SK-N-SH treated with all-trans-retinoic acid at 6 μM for 48 hours (cell line): ENCODE data around the gene CHD1.
"Not testable (repeated sequence)": the region's sequence is repeated elsewhere in the genome, so short reads cannot be mapped to it uniquely, and the experiment has no call there.

ENCODE experiments used
- ATAC-seq: fragments of 200-7000 bp; cut with Tn5 transposase; 3 replicates; pipeline ENCODE4 v1.9.1; 2020; ENCODE audit warnings: mild to moderate bottlenecking, moderate library complexity
- ARNTL ChIP-seq: fragments of 450-650 bp; formaldehyde crosslinking; IDR thresholded peaks from 2 replicates; pipeline ENCODE4 v1.5.0; 2020; ENCODE audit warnings: low read depth, mild to moderate bottlenecking, moderate library complexity, borderline replicate concordance
- CSDC2 ChIP-seq: fragments of 250-450 bp; sonication (Bioruptor Pico); IDR thresholded peaks from 2 replicates; pipeline ENCODE4 v1.5.0; 2020; ENCODE audit warnings: mild to moderate bottlenecking, moderate library complexity
- ESRRG ChIP-seq: fragments of 250-450 bp; sonication (Bioruptor Pico); IDR thresholded peaks from 2 replicates; pipeline ENCODE4 v1.6.1; 2021; ENCODE audit warnings: mild to moderate bottlenecking
- GLIS3 ChIP-seq: fragments of 250-450 bp; sonication (Bioruptor Pico); IDR thresholded peaks from 2 replicates; pipeline ENCODE4 v1.5.0; 2020; ENCODE audit warnings: mild to moderate bottlenecking, moderate library complexity
- ISL1 ChIP-seq: fragments of 250-450 bp; sonication (Bioruptor Pico); IDR thresholded peaks from 2 replicates; pipeline ENCODE4 v2.1.2; 2022; ENCODE audit warnings: mild to moderate bottlenecking, moderate library complexity
- OSR1 ChIP-seq: fragments of 250-450 bp; sonication (Bioruptor Pico); IDR thresholded peaks from 2 replicates; pipeline ENCODE4 v1.8.0; 2022; ENCODE audit warnings: moderate library complexity, mild to moderate bottlenecking, inconsistent platforms
- PPARA ChIP-seq: fragments of 250-450 bp; sonication (Bioruptor Pico); IDR thresholded peaks from 2 replicates; pipeline ENCODE4 v1.5.0; 2020; ENCODE audit warnings: mild to moderate bottlenecking, borderline replicate concordance
- RARB ChIP-seq: fragments of 250-450 bp; sonication (Bioruptor Pico); IDR thresholded peaks from 2 replicates; pipeline ENCODE4 v1.8.0; 2021; ENCODE audit warnings: mild to moderate bottlenecking, moderate library complexity
- SNAI2 ChIP-seq: fragments of 250-450 bp; sonication (Bioruptor Pico); IDR thresholded peaks from 2 replicates; pipeline ENCODE4 v1.5.0; 2020; ENCODE audit warnings: mild to moderate bottlenecking, moderate library complexity
- TCF4 ChIP-seq: fragments of 250-450 bp; sonication (Bioruptor Pico); IDR thresholded peaks from 2 replicates; pipeline ENCODE4 v1.8.0; 2021; ENCODE audit warnings: mild to moderate bottlenecking, moderate library complexity, borderline replicate concordance
- TOX ChIP-seq: fragments of 250-450 bp; sonication (Bioruptor Pico); IDR thresholded peaks from 2 replicates; pipeline ENCODE4 v1.8.0; 2021; ENCODE audit warnings: mild to moderate bottlenecking, moderate library complexity, borderline replicate concordance
- ZC3H10 ChIP-seq: fragments of 250-450 bp; sonication (Bioruptor Pico); IDR thresholded peaks from 2 replicates; pipeline ENCODE4 v1.5.1; 2021; ENCODE audit warnings: mild to moderate bottlenecking, moderate library complexity
- ZFP3 ChIP-seq: fragments of 250-450 bp; sonication (Bioruptor Pico); IDR thresholded peaks from 2 replicates; pipeline ENCODE4 v1.5.0; 2020; ENCODE audit warnings: mild to moderate bottlenecking, moderate library complexity
- ZFP30 ChIP-seq: fragments of 450-650 bp; formaldehyde crosslinking; IDR thresholded peaks from 2 replicates; pipeline ENCODE4 v1.5.0; 2022; ENCODE audit warnings: mild to moderate bottlenecking, moderate library complexity
- ZNF70 ChIP-seq: fragments of 450-650 bp; formaldehyde crosslinking; IDR thresholded peaks from 2 replicates; pipeline ENCODE4 v1.5.0; 2020; ENCODE audit warnings: mild to moderate bottlenecking, moderate library complexity
- TF ChIP-seq, protein P1 (sequence below): fragments of 250-450 bp; sonication (Bioruptor Pico); IDR thresholded peaks from 2 replicates; pipeline ENCODE4 v1.5.1; 2020; ENCODE audit warnings: low read depth, mild to moderate bottlenecking, moderate library complexity
- TF ChIP-seq, protein P2 (sequence below): fragments of 250-450 bp; sonication (Bioruptor Pico); IDR thresholded peaks from 2 replicates; pipeline ENCODE4 v1.5.0; 2020; ENCODE audit warnings: mild to moderate bottlenecking, moderate library complexity
- TF ChIP-seq, protein P3 (sequence below): fragments of 250-450 bp; sonication (Bioruptor Pico); IDR thresholded peaks from 2 replicates; pipeline ENCODE4 v1.8.0; 2020; ENCODE audit warnings: mild to moderate bottlenecking, moderate library complexity, borderline replicate concordance
- TF ChIP-seq, protein P4 (sequence below): fragments of 250-450 bp; sonication (Bioruptor Pico); IDR thresholded peaks from 2 replicates; pipeline ENCODE4 v1.5.1; 2021; ENCODE audit warnings: mild to moderate bottlenecking, moderate library complexity
- TF ChIP-seq, protein P5 (sequence below): fragments of 250-450 bp; sonication (Bioruptor Pico); IDR thresholded peaks from 2 replicates; pipeline ENCODE4 v1.8.0; 2021; ENCODE audit warnings: low read depth, mild to moderate bottlenecking, moderate library complexity, borderline replicate concordance

Gene CHD1

DNA sequence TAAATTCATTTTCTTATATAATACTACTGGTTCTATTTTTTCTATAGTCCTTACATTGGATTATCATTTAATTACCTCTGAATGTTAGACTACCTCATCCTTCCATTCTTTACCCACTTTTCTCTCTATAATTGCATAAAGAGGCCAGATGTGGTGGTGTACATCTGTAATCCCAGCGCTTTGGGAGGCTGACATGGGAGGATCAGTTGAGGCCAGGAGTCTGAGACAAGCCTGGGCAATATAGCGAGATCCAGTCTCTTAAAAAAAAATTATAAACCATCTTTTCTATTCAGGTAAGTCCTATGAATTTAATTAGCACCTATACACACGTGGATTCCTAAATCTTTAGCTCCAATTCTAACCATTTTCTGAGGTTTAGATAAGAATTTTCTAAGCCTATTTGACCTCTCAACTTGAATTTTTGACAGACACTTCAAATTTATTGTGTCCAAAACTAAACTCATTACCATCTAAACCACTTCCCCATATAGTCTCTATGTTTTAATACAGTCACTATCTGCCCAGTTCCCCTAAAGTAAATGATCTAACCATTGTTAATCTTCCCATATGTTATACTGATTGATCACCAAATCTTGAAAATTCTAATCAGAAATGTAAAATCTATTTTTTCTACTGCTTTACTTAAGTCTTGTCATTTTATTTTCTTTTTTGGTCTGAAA, 33.0 kb upstream of the CHD1 start:
- ATAC-seq, result no peak
- TF ChIP-seq, protein P1, sequence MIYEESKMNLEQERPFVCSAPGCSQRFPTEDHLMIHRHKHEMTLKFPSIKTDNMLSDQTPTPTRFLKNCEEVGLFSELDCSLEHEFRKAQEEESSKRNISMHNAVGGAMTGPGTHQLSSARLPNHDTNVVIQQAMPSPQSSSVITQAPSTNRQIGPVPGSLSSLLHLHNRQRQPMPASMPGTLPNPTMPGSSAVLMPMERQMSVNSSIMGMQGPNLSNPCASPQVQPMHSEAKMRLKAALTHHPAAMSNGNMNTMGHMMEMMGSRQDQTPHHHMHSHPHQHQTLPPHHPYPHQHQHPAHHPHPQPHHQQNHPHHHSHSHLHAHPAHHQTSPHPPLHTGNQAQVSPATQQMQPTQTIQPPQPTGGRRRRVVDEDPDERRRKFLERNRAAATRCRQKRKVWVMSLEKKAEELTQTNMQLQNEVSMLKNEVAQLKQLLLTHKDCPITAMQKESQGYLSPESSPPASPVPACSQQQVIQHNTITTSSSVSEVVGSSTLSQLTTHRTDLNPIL (CRISPR knock-in tag), result no peak
- TF ChIP-seq ZNF70 (CRISPR knock-in tag) (no peak), RARB (no peak)

DNA sequence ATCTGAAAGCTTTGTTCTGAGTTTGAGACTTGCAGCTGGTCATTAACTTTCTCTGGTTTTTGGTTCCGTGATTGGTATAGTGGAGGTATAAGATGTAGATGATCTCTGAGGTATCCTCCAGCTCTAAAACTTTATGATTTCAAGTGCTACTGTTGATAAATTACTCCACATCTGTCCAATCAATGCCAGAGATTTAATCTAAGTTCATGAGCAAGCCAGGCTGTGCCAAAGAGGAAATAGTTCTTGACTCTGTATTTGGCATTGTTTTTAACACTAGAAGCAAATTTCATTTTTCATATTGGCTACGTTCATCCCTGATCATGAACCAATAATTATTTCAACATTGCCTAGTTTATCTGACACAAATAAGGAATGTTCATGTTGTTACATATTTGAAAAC, 28.5 kb upstream of the CHD1 start:
- ATAC-seq, result no peak

DNA sequence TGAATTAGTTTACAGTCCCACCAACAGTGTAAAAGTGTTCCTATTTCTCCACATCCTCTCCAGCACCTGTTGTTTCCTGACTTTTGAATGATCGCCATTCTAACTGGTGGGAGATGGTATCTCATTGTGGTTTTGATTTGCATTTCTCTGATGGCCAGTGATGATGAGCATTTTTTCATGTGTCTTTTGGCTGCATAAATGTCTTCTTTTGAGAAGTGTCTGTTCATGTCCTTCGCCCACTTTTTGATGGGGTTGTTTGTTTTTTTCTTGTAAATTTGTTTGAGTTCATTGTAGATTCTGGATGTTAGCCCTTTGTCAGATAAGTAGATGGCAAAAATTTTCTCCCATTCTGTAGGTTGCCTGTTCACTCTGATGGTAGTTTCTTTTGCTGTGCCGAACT, 27.1 kb upstream of the CHD1 start:
- not testable (repeated sequence) for ATAC-seq

More for the DNA sequence above, 28.5 kb upstream of the CHD1 start:
- no peak for TF ChIP-seq SNAI2
- no peak for TF ChIP-seq ARNTL
- TF ChIP-seq PPARA (CRISPR knock-in tag), result no peak
- TF ChIP-seq ZFP30 (CRISPR knock-in tag), result no peak
- TF ChIP-seq ZFP3 (CRISPR knock-in tag), result no peak
- TF ChIP-seq ZC3H10 (CRISPR knock-in tag), result no peak

DNA sequence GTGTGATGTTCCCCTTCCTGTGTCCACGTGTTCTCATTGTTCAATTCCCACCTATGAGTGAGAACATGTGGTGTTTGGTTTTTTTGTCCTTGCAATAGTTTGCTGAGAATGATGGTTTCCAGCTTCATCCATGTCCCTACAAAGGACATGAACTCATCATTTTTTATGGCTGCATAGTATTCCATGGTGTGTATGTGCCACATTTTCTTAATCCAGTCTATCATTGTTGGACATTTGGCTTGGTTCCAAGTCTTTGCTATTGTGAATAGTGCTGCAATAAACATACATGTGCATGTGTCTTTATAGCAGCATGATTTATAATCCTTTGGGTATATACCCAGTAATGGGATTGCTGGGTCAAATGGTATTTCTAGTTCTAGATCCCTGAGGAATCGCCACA, 26.7 kb upstream of the CHD1 start:
- not testable (repeated sequence) for ATAC-seq

DNA sequence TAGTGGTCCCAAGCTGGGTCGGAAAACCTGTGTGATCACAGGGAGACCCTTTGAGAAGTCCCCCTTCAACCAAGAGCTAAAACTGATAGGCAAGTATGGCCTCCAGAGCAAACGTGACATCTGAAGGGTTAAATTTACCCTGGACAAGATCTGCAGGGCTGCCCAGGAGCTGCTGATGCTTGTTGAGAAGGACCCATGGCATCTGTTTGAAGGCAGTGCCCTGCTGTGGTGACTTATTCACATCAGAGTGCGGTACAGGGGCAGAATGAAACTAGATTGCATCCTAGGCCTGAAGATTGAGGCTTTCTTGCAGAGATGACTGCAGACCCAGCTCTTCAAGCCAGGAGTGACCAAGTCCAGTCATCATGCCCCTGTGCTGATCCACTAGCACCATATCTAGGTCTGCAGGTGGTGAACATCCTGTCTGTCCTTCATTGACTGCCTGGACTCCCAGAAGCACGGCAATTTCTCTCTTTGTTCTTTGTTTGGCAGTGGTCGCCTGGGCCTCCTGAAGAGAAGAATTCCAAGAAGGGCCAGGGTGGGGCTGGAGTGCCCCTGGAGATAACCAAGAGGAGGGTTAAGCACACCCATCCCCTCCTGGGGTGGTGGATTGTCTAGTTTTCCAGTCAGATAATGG, 25.7 kb upstream of the CHD1 start:
- ATAC-seq, result no peak
- TF ChIP-seq, protein P1 (CRISPR knock-in tag), result no peak
- TF ChIP-seq GLIS3 (CRISPR knock-in tag) (no peak), OSR1 (no peak)

DNA sequence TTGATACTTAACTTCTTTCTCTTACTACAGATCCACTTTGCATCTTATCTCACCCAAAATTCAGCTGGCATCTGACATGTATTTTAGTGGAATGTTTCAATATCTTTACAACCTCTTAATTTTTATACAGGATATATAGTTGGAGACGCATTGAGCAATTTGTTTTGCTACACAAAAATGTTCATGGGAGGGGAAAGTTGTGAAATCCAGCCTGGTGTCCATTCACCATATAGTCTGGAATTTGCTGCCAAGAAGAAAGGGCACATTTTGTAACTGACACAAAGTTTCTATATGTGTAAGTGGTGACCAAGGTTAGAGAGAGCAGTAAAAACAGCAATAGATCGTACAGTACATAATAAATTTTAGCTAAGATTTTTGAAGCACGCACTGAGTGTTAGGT, 14.0 kb upstream of the CHD1 start:
- no peak for ATAC-seq
- TF ChIP-seq, protein P2, sequence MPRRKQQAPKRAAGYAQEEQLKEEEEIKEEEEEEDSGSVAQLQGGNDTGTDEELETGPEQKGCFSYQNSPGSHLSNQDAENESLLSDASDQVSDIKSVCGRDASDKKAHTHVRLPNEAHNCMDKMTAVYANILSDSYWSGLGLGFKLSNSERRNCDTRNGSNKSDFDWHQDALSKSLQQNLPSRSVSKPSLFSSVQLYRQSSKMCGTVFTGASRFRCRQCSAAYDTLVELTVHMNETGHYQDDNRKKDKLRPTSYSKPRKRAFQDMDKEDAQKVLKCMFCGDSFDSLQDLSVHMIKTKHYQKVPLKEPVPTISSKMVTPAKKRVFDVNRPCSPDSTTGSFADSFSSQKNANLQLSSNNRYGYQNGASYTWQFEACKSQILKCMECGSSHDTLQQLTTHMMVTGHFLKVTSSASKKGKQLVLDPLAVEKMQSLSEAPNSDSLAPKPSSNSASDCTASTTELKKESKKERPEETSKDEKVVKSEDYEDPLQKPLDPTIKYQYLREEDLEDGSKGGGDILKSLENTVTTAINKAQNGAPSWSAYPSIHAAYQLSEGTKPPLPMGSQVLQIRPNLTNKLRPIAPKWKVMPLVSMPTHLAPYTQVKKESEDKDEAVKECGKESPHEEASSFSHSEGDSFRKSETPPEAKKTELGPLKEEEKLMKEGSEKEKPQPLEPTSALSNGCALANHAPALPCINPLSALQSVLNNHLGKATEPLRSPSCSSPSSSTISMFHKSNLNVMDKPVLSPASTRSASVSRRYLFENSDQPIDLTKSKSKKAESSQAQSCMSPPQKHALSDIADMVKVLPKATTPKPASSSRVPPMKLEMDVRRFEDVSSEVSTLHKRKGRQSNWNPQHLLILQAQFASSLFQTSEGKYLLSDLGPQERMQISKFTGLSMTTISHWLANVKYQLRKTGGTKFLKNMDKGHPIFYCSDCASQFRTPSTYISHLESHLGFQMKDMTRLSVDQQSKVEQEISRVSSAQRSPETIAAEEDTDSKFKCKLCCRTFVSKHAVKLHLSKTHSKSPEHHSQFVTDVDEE (CRISPR knock-in tag), result no peak
- TF ChIP-seq, protein P3, sequence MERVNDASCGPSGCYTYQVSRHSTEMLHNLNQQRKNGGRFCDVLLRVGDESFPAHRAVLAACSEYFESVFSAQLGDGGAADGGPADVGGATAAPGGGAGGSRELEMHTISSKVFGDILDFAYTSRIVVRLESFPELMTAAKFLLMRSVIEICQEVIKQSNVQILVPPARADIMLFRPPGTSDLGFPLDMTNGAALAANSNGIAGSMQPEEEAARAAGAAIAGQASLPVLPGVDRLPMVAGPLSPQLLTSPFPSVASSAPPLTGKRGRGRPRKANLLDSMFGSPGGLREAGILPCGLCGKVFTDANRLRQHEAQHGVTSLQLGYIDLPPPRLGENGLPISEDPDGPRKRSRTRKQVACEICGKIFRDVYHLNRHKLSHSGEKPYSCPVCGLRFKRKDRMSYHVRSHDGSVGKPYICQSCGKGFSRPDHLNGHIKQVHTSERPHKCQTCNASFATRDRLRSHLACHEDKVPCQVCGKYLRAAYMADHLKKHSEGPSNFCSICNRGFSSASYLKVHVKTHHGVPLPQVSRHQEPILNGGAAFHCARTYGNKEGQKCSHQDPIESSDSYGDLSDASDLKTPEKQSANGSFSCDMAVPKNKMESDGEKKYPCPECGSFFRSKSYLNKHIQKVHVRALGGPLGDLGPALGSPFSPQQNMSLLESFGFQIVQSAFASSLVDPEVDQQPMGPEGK, result no peak
- TF ChIP-seq ESRRG (no peak), RARB (no peak), ARNTL (no peak), ISL1 (CRISPR knock-in tag) (no peak), TCF4 (CRISPR knock-in tag) (no peak), PPARA (CRISPR knock-in tag) (no peak), ZC3H10 (CRISPR knock-in tag) (no peak), ZFP30 (CRISPR knock-in tag) (no peak), OSR1 (no peak), ZNF70 (CRISPR knock-in tag) (no peak), TOX (CRISPR knock-in tag) (no peak), CSDC2 (CRISPR knock-in tag) (no peak)
- TF ChIP-seq, protein P1 (CRISPR knock-in tag), result no peak
- TF ChIP-seq, protein P4, sequence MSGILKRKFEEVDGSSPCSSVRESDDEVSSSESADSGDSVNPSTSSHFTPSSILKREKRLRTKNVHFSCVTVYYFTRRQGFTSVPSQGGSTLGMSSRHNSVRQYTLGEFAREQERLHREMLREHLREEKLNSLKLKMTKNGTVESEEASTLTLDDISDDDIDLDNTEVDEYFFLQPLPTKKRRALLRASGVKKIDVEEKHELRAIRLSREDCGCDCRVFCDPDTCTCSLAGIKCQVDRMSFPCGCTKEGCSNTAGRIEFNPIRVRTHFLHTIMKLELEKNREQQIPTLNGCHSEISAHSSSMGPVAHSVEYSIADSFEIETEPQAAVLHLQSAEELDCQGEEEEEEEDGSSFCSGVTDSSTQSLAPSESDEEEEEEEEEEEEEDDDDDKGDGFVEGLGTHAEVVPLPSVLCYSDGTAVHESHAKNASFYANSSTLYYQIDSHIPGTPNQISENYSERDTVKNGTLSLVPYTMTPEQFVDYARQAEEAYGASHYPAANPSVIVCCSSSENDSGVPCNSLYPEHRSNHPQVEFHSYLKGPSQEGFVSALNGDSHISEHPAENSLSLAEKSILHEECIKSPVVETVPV (CRISPR knock-in tag), result no peak
- TF ChIP-seq, protein P5, sequence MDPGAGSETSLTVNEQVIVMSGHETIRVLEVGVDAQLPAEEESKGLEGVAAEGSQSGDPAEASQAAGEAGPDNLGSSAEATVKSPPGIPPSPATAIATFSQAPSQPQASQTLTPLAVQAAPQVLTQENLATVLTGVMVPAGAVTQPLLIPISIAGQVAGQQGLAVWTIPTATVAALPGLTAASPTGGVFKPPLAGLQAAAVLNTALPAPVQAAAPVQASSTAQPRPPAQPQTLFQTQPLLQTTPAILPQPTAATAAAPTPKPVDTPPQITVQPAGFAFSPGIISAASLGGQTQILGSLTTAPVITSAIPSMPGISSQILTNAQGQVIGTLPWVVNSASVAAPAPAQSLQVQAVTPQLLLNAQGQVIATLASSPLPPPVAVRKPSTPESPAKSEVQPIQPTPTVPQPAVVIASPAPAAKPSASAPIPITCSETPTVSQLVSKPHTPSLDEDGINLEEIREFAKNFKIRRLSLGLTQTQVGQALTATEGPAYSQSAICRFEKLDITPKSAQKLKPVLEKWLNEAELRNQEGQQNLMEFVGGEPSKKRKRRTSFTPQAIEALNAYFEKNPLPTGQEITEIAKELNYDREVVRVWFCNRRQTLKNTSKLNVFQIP, result no peak
